ENCODE data around the gene ZNF579. TPM values are rescaled to one million over a fixed set of nuclear protein-coding genes. Genes with fewer than 3 reads are reported as not detected.

ZNF579 gene
- total RNA-seq, 1 donor from 2014 or later, result 2.1 TPM

GRCh38 chr19:55537741-55538111 lies 42.9 kb downstream of the ZNF579 start:
- H3K9me3 Mint-ChIP-seq, result peaks cover 3% of the 10 kb centered on the region
- Histone ChIP-seq H2AFZ (replicated peaks) (peak overlapping the region; percentile 42), H3K4me3 (no peak overlapping the region), H3K27me3 (no peaks in the 10 kb centered on the region), H3K79me2 (ENCODE audit: low read depth) (no peaks in the 10 kb centered on the region), H3K9ac (no peak overlapping the region), H3K27ac (no peak overlapping the region), H3K4me1 (peaks cover 12% of the 10 kb centered on the region), H4K20me1 (ENCODE audit: low read depth) (no peaks in the 10 kb centered on the region), H3K9me3 (ENCODE audit: low read depth) (no peaks in the 10 kb centered on the region), H3K4me2 (no peak overlapping the region), H3K36me3 (no peaks in the 10 kb centered on the region), H3F3A (ENCODE audit: low read depth) (peaks cover 18% of the 10 kb centered on the region)
- no peaks in the 10 kb centered on the region for H3K36me3 Mint-ChIP-seq
- peaks cover 13% of the 10 kb centered on the region for H3K27me3 Mint-ChIP-seq (ENCODE audit: insufficient read depth, low read depth)
- peak; percentile 58 for DNase-seq (ENCODE audit: low spot score)
- TF ChIP-seq EZH2 (IDR thresholded peaks at IDR 0.05) (no peak), CTCF (IDR thresholded peaks at IDR 0.05) (no peak), EZH2phosphoT487 (IDR thresholded peaks at IDR 0.05) (no peak)
- H3K4me1 Mint-ChIP-seq, result peaks cover 9% of the 10 kb centered on the region
- H3K27ac Mint-ChIP-seq, result peak overlapping the region; percentile 97
- no peak overlapping the region for H3K4me3 Mint-ChIP-seq

GRCh38 chr19:55536951-55537740 lies 43.5 kb downstream of the ZNF579 start, which contains the start of gene SBK2:
TSS of gene SBK2 (minus strand) at chr19:55537133. CDS start at chr19:55536294, 839 bp downstream.
- H3K27ac Mint-ChIP-seq, result peak within 1 kb of the TSS; percentile 97
- peak within 1 kb of the TSS; percentile 30 for H3K4me3 ChIP-seq
- H3K36me3 ChIP-seq, result no peaks in the 10 kb centered on the region
- peaks cover 18% of the 10 kb centered on the region for H3F3A ChIP-seq (ENCODE audit: low read depth)
- H3K27me3 ChIP-seq, result no peaks in the 10 kb centered on the region
- peak within 1 kb of the TSS; percentile 69 for H3K4me2 ChIP-seq
- H3K36me3 Mint-ChIP-seq, result no peaks in the 10 kb centered on the region
- H3K9me3 Mint-ChIP-seq, result peaks cover 3% of the 10 kb centered on the region
- H3K4me1 Mint-ChIP-seq, result peaks cover 9% of the 10 kb centered on the region
- H3K79me2 ChIP-seq (ENCODE audit: low read depth), result no peaks in the 10 kb centered on the region
- no peaks in the 10 kb centered on the region for H3K9me3 ChIP-seq (ENCODE audit: low read depth)
- H3K27me3 Mint-ChIP-seq (ENCODE audit: insufficient read depth, low read depth), result peaks cover 13% of the 10 kb centered on the region
- TF ChIP-seq CTCF (IDR thresholded peaks at IDR 0.05), result peak; percentile 71
- TF ChIP-seq EZH2phosphoT487 (IDR thresholded peaks at IDR 0.05), result no peak
- no peak within 1 kb of the TSS for H3K9ac ChIP-seq
- peak; percentile 96 for DNase-seq (ENCODE audit: low spot score)
- H3K4me3 Mint-ChIP-seq, result no peak within 1 kb of the TSS
- peak within 1 kb of the TSS; percentile 42 for H2AFZ ChIP-seq (replicated peaks)
- H3K27ac ChIP-seq, result no peak within 1 kb of the TSS
- peaks cover 12% of the 10 kb centered on the region for H3K4me1 ChIP-seq
- H4K20me1 ChIP-seq (ENCODE audit: low read depth), result no peaks in the 10 kb centered on the region

GRCh38 chr19:55536366-55536765 lies 44.3 kb downstream of the ZNF579 start:
- H4K20me1 ChIP-seq (ENCODE audit: low read depth), result no peaks in the 10 kb centered on the region
- no peak overlapping the region for H3K27ac ChIP-seq
- H3K36me3 ChIP-seq, result no peaks in the 10 kb centered on the region
- no peaks in the 10 kb centered on the region for H3K79me2 ChIP-seq (ENCODE audit: low read depth)
- Mint-ChIP-seq H3K9me3 (no peaks in the 10 kb centered on the region), H3K4me1 (peaks cover 9% of the 10 kb centered on the region), H3K27ac (no peak overlapping the region), H3K4me3 (no peak overlapping the region), H3K36me3 (no peaks in the 10 kb centered on the region), H3K27me3 (ENCODE audit: insufficient read depth, low read depth) (peaks cover 17% of the 10 kb centered on the region)
- peaks cover 12% of the 10 kb centered on the region for H3K4me1 ChIP-seq
- DNase-seq (ENCODE audit: low spot score), result no peak
- no peaks in the 10 kb centered on the region for H3K27me3 ChIP-seq
- H3K4me3 ChIP-seq, result no peak overlapping the region
- H2AFZ ChIP-seq (replicated peaks), result no peak overlapping the region
- H3K9ac ChIP-seq, result no peak overlapping the region
- peaks cover 18% of the 10 kb centered on the region for H3F3A ChIP-seq (ENCODE audit: low read depth)
- no peaks in the 10 kb centered on the region for H3K9me3 ChIP-seq (ENCODE audit: low read depth)
- peak overlapping the region; percentile 69 for H3K4me2 ChIP-seq
- no peak for TF ChIP-seq EZH2 (IDR thresholded peaks at IDR 0.05)
- TF ChIP-seq CTCF (IDR thresholded peaks at IDR 0.05), result no peak
- TF ChIP-seq EZH2phosphoT487 (IDR thresholded peaks at IDR 0.05), result no peak

Data from neural progenitor cell (in vitro differentiated cells).